Activated naive CD4-positive, alpha-beta T cell treated with anti-CD3 and anti-CD28 coated beads, Interleukin-2, amount 50 U/mL, for 16 hours (primary cell): ENCODE results near the gene DACT2.
"Not testable (repeated sequence)": the region's sequence is repeated elsewhere in the genome, so short reads cannot be mapped to it uniquely, and the experiment has no call there.

Source experiments
- DNase-seq: peaks from one replicate; pipeline ENCODE4 v3.0.0-alpha.2; 2020

Gene DACT2, protein sequence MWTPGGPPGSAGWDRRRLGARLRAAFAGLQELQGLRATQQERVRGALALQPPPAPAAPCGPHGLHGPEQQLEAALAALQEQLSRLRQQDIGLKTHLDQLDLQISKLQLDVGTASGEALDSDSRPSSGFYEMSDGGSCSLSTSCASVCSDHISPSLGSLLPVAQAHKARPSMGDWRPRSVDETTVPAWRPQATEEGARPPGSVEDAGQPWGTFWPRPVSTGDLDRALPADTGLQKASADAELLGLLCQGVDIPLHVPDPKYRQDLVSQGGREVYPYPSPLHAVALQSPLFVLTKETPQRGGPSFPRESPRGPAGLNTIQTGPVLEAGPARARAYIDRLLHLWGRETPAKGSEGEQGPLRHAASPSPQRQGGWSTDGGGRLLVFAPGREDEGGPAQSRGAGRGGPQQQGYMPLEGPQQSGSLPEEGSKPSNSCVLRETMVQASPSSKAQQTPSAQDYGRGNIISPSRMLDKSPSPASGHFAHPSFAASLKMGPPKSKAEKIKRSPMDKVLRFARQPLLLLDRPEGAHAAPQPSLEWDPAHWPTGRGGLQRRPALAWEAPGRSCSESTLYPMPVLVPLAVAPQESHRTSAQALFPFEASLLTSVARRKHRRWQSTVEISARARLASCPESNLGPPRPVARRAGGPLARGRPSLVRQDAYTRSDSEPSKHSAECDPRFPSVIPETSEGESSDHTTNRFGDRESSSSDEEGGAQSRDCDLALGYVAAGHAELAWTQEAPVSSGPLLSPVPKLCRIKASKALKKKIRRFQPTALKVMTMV

GRCh38 chr6:168319279-168320111, at the start of gene DACT2:
Gene DACT2, minus strand, starts transcription at chr6:168319777. Its CDS starts 144 bp downstream, at chr6:168319633.
- no peak for DNase-seq

DNA sequence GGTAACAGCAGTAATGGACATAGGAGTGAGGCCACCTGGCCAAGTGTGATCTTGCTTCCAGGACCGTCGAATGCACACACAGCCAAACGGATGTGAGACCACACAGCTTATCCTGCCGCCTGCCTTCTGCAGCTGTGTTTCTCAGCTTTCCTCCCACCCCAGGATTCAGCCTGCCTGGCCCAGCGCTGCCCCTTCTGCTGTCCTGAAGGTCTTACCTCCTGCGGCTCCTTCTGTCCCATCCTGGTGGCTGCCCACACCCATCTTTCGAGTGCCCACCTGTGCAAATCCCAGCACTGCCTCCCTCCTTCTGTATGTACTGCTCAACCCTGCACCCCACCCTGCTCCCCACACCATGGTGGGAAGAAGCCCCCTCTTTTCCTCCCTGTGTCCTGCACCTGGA, 49.4 kb upstream of the DACT2 start:
- no peak for DNase-seq

DNA sequence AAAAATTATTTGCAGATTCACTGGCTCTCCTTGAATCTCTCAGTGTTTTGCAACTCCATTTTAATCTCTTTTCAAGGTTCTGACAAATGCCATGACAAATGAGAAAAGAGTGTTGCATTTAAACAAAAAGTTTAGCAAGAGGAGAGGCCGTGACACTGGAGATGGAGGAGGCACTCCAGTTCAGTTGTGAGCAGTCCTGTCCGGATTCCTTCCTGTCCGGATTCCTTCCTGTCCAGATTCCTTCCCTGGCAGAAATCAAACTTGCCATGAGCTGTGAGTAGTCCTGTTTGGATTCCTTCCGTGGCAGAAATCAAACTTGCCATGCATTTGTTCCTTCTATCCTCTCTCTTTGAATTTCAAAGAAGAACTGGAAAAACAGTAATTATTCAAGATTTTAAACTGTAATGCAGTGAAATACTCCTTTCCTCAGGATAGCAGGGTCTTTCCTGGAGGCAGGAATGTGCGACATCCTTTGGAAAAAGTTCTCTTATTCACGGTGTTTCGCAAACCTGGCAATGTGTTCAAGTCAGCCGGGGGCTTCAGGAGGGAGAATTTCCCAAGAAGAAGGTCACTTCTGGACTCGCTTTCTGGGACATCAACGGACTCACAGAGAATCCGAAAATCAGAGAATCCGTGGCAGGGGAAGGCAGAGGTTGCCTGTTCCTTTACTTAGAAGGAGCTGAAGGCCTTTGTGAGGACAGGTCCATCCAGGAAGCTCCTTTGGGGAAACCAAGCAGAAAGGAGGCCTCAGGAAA, 48.7 kb upstream of the DACT2 start:
- DNase-seq, result no peak

DNA sequence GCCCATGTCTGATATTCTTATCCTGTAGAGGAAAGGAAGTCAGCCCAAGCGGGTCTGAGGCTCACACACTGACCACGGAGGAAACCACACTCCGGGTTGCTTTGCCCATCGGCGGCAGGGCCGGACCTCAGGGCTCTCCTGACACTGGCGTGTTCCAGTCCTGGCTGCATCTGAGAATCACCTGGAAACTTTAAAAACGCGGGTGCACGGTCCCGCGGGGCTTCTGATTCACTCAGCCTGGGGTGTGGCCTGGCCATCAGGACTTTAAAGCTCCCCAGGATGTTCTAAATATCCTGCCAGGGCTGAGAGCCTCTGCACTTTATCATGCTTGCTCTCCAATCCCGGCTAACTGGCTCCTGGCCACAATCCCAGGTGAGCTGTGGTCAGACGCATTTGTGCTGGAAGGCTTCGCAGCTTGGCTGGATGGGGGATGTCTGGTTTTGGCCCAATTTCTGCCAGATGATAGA, 47.7 kb upstream of the DACT2 start:
- DNase-seq, result no peak

- DNase-seq, result no peak
Measured at GRCh38 chr6:168366473-168366872, 46.9 kb upstream of the DACT2 start.

- no peak for DNase-seq
Measured at GRCh38 chr6:168365422-168366165, 46.0 kb upstream of the DACT2 start.

DNA sequence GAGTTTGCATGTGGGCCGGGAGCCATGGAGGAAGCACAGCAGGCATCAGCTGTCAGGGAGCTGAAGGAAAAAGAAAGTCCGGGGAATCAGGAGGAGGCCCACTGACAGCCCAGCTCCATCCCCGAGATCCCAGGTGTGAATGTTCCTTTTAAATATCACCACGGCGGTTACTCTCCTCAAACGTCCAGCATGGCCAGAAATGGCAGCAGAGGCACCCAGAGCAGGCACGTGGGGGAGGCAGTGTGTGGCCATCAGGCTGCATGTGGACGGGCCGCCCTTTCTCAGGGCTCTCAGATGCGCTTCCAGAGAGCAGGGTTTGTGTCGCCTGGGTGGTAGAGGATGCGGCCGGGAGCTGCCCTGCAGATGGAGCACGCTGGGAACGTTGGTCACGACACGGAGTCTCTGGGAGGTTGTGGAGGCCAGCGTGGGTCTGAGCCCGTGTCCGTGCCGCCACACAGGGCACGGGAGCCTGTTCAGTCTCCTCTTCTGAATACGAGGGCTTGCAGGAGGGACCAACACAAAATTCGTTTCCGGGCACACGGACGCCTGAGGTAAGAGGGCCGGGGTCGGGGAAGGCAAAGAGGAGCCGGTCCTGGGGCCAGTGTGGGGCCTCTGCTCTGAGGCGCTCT, 45.3 kb upstream of the DACT2 start:
- DNase-seq, result no peak

DNA sequence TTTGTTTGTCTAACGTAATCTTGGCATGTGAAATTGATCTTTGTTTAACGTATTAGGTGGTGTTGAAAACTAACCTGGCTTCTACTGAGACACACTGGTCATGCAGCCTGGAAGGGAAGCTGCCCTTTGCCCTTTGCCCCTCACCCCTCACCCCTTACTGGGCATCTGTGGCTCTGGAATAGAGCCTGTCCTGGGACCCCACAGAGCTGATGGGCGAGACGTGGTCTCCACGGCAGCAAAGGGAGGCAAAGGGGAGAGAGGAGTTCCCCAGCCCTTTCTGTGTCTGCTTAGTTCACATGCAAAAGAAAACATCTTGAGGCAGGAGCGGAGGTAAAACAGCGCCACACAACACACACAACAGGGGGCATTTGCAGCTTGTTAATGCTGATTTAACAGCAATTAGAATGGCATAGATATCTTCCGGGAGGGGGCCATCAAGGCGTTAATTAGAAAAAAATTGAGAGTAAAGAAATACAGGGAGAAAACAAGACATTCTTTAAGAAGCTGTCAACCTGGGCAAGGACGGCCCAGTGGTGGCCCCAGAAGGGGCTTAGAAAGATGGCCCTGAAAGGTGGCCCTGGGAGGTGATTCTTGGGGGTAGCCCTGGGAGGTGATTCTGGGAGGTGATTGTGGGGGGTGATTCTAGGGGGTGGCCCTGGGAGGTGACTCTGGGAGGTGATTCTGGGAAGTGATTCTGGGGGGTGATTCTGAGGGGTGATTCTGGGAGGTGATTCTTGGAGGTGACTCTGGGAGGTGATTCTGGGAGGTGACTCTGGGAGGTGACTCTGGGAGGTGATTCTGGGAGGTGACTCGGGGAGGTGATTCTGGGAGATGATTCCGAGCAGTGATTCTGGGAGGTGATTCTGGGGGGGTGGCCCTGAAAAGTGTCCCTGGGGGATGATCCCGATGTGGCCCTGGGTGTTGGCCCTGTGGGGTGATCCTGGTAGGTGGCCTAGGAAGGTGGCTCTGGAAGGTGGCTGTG, 44.5 kb upstream of the DACT2 start:
- no peak for DNase-seq

DNA sequence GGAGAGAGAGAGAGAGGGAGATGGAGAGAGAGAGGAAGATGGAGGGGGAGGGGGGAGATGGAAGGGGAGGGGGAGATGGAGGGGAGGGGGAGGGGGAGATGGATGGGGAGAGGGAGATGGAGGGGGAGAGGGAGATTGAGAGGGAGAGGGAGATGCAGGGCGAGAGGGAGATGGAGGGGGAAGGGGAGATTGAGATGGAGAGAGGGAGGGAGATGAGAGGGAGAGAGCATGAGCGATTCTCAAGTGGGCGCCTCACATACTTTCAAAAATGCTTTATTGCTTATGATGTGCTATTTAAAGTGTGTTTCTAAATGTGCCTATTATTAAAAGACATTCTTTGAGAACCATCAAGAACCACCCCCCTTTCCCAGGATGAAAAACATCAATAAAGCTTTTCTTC, 43.7 kb upstream of the DACT2 start:
- DNase-seq, result no peak

GRCh38 chr6:168362276-168362990, 42.9 kb upstream of the DACT2 start:
- no peak for DNase-seq

DNA sequence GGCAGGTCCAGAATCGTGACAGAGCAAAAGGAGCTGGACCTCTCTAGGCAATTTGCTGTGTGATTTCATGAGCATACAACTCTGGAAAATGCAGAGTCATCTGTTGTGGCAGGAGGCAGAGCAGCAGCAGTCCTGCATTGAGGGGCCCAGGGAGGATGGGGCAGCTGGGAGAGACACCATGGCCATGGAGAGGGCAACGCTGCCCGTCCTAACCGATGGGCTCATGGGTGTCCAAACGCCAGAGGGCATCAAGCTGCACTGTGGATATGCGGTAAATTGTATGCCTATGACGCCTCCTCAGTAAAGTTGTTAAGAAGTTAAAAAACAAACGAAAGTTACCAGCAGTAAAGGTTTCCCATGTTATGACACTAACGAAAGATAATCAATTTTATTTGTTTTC, 42.2 kb upstream of the DACT2 start:
- DNase-seq, result no peak

DNA sequence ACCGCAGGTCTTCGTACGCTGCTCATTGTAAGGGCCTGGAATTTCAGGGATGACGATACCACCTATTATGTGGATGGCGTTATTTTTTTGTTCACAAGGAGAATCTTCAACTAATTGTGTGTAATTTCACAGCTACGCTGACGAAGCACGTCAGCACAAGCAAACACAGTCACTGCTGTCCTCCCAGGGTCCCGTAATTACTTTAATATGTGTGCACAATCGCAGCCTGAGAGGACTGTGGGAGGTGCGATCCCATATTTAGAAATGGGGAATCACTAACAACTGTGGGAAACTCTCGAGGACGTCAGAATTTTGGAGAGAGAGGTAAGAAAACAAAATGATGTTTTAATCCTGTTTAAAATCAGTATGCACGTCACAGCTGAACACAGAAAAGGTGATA, 40.2 kb upstream of the DACT2 start:
- no peak for DNase-seq

- DNase-seq, result no peak
Measured at GRCh38 chr6:168358842-168359420, 39.4 kb upstream of the DACT2 start.

- not testable (repeated sequence) for DNase-seq
Measured at GRCh38 chr6:168356872-168357271, 37.3 kb upstream of the DACT2 start.

DNA sequence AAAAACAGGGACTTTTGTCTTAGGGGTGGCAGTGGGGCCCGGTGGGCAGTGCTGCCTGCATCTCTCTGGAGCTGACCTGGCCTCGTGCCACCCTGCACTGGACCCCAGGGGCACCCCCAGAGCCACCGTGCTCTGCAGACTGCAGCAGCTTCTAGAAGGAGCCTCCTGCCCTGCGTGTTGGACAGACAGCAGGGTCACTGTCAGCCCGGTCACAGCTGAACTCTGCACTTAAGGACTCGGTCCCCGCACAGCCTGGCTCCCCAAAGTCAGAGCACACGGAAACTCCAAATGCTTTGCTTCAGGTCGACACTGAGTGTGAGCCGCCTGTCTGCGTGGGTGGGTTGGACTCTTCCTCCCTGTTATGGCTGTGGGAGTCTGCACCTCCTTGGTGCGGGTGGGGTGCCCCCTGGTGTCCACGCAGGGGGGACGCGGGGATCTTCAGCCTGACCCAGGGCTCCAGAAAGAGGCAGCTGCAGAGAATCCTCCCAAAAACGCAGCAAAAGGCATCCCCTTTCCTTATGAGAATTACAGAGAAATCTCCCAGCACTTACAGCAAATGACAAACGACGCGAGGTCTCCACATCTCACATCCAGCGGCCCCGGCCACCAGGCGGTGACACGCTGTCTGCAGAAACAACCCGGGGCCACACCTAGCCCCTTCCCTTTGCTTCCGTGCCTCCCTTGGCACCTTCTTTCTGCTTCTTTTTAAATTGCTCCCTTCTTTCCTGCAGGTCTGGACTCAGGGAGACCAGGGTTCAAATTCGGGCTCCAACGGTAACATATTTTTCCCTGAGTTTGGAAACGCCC, 36.3 kb upstream of the DACT2 start:
- no peak for DNase-seq

DNA sequence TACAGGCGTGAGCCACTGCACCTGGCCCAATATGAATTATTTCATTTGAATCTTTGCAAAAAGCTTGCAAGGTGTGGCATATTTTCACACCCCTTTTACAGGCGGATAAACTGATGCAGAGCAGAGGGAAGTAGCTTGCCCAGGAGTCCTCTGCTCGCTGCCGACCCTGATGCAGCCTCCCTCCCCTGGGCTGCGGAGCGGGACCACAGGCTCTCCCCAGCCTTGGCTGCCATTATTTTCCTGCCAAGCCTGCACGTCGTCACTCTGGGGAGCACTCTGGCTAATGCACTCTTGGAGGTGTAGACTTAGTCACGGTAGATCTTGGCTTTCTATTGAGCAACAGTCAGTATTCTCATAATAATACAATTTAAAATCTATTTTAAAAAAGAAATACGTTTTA, 34.8 kb upstream of the DACT2 start:
- no peak for DNase-seq

- no peak for DNase-seq
Measured at GRCh38 chr6:168353041-168353440, 33.5 kb upstream of the DACT2 start.

- no peak for DNase-seq
Measured at GRCh38 chr6:168352096-168352495, 32.5 kb upstream of the DACT2 start.
